Stimulated activated CD4-positive, alpha-beta T cell treated with anti-CD3 and anti-CD28 coated beads, TNF-alpha, amount 100 ng/mL, for 4 hours (primary cell): Measurements from ENCODE around the gene PML.

Source experiments
- DNase-seq, 3 experiments: peaks; one replicate each; pipeline ENCODE4 v3.0.0-alpha.2; 2020; ENCODE audit warnings: low read depth in 3 of 3

The PML gene

GRCh38 chr15:73985101-73985873 is 9.2 kb upstream of the PML start:
- no peak for DNase-seq

GRCh38 chr15:73986055-73986775 is 8.3 kb upstream of the PML start:
- no peak for DNase-seq

GRCh38 chr15:73986776-73987056 is 7.8 kb upstream of the PML start:
- no peak for DNase-seq

GRCh38 chr15:73987250-73987649 is 7.3 kb upstream of the PML start:
- no peak for DNase-seq

GRCh38 chr15:73987681-73988444 is 6.7 kb upstream of the PML start:
- no peak for DNase-seq

- DNase-seq = no peak
Observed at GRCh38 chr15:73988445-73988969, 6.0 kb upstream of the PML start.

GRCh38 chr15:73989001-73989798 is 5.3 kb upstream of the PML start:
- DNase-seq = no peak

- DNase-seq = no peak
Observed at GRCh38 chr15:73990250-73991005, 4.1 kb upstream of the PML start.

GRCh38 chr15:73991260-73991659 is 3.3 kb upstream of the PML start:
- no peak for DNase-seq

GRCh38 chr15:73991726-73992593 is 2.6 kb upstream of the PML start, which contains the start of gene STOML1:
STOML1 (minus strand) TSS chr15:73992295; CDS start chr15:73992223, 72 bp downstream.
- peak; percentile 88 to 97 (median 94) for DNase-seq

- no peak for DNase-seq
Observed at GRCh38 chr15:73992594-73992898, 2.0 kb upstream of the PML start.

GRCh38 chr15:73993211-73993994 is 1.1 kb upstream of the PML start:
- DNase-seq = no peak

GRCh38 chr15:73994912-73995622 is 551 bp downstream of the PML start:
- no peak for DNase-seq

GRCh38 chr15:73996267-73996666 is 1.8 kb downstream of the PML start:
- no peak for DNase-seq

- DNase-seq = no peak
Observed at GRCh38 chr15:73996939-73997338, 2.4 kb downstream of the PML start.

- DNase-seq = no peak
Observed at GRCh38 chr15:73997986-73998385, 3.5 kb downstream of the PML start.

GRCh38 chr15:74006774-74007639 is 12.5 kb downstream of the PML start:
- DNase-seq = no peak
